Measurements from ENCODE around the gene SMYD3. TPM values are rescaled to one million over a fixed set of nuclear protein-coding genes. Genes with fewer than 3 reads are reported as not detected.

SMYD3 gene
- total RNA-seq, 1 donor from 2014 or later: 23.8 TPM

GRCh38 chr1:246511203-246511602 lies 4.1 kb upstream of the SMYD3 start:
- DNase-seq (ENCODE audit: low read depth): no peak
- no peak for TF ChIP-seq CTCF (conservative IDR thresholded peaks at IDR 0.05; ENCODE audit: low read depth, low read length)
- no peak overlapping the region for H3K4me3 ChIP-seq (ENCODE audit: low read depth, low read length)

GRCh38 chr1:246510147-246511030 lies 3.3 kb upstream of the SMYD3 start:
- DNase-seq (ENCODE audit: low read depth): no peak
- TF ChIP-seq CTCF (conservative IDR thresholded peaks at IDR 0.05; ENCODE audit: low read depth, low read length): no peak
- H3K4me3 ChIP-seq (ENCODE audit: low read depth, low read length): no peak overlapping the region

GRCh38 chr1:246508897-246509688 lies 2.0 kb upstream of the SMYD3 start:
- TF ChIP-seq CTCF (conservative IDR thresholded peaks at IDR 0.05; ENCODE audit: low read depth, low read length): peak; percentile 5

GRCh38 chr1:246506367-246506673 lies 759 bp downstream of the SMYD3 start:
- TF ChIP-seq CTCF (conservative IDR thresholded peaks at IDR 0.05; ENCODE audit: low read depth, low read length): no peak
- H3K4me3 ChIP-seq (ENCODE audit: low read depth, low read length): peak overlapping the region; percentile 92
- DNase-seq (ENCODE audit: low read depth): no peak

More at GRCh38 chr1:246508897-246509688, 2.0 kb upstream of the SMYD3 start:
- DNase-seq (ENCODE audit: low read depth): no peak
- H3K4me3 ChIP-seq (ENCODE audit: low read depth, low read length): no peak overlapping the region

GRCh38 chr1:246503341-246503740 lies 3.7 kb downstream of the SMYD3 start:
- no peak overlapping the region for H3K4me3 ChIP-seq (ENCODE audit: low read depth, low read length)
- no peak for DNase-seq (ENCODE audit: low read depth)
- TF ChIP-seq CTCF (conservative IDR thresholded peaks at IDR 0.05; ENCODE audit: low read depth, low read length): no peak

- no peak for DNase-seq (ENCODE audit: low read depth)
- TF ChIP-seq CTCF (conservative IDR thresholded peaks at IDR 0.05; ENCODE audit: low read depth, low read length): peak; percentile 72
- no peak overlapping the region for H3K4me3 ChIP-seq (ENCODE audit: low read depth, low read length)
Observed at GRCh38 chr1:246497331-246497915, 9.7 kb downstream of the SMYD3 start.
